Left renal pelvis (tissue), 4 donors: ENCODE data around the gene NYAP2. TPM values are rescaled to one million over a fixed set of nuclear protein-coding genes. Genes with fewer than 3 reads are reported as not detected.

Experiments used
- DNase-seq, 4 donors: peaks; one replicate each; pipeline ENCODE4 v3.0.0-alpha.2; 2013; ENCODE audit warnings: low read depth in 4 of 4, low spot score in 3 of 4
- polyA plus RNA-seq, 4 donors: library from polyadenylated mRNA; unstranded; fragments of 120-200 nt; gene quantifications; one replicate each; pipeline ENCODE4 v1.2.1, GENCODE V29; 2013; ENCODE audit not compliant: insufficient read length in 4 of 4

NYAP2 gene
- polyA plus RNA-seq, 4 donors = 0.04 to 0.06 TPM; not detected in 2

DNA sequence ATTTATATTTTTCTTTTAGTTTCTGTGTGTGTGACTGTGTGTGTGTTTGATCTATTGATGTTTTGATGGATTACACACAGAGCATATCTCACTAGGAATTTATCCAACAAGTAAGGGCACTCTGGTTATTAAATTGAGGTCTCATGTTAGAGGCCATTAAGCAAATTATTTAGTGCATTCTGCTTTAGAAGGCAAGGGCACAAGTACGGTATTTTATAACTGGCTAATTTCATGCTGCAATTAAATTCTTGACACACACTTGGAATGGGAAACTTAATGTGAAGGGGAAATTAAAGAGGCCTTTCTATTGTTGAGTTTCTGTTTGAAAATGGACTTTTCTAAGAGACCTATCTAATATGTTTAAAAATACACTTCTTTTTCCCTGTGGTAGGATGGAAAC, 25.8 kb downstream of the NYAP2 start:
- DNase-seq = no peak

DNA sequence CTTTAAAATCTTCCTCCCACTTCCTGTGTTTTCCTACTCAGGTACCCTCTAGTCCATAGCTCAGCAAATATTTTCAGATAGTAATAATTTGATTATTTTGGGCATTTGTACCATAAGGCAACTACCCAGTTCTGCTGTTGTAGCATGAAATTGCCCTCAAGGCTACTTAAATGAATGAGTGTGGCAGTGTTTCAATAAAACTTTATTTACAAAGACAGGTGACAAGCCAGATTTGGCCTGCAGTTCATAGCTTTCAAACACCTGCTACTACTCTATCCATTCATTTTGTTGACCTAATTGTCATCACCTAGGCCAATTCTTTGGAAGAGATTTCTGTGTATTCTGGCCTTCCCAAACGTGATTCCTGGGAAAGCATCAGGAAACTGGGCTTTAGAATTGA, 28.9 kb downstream of the NYAP2 start:
- DNase-seq = no peak

DNA sequence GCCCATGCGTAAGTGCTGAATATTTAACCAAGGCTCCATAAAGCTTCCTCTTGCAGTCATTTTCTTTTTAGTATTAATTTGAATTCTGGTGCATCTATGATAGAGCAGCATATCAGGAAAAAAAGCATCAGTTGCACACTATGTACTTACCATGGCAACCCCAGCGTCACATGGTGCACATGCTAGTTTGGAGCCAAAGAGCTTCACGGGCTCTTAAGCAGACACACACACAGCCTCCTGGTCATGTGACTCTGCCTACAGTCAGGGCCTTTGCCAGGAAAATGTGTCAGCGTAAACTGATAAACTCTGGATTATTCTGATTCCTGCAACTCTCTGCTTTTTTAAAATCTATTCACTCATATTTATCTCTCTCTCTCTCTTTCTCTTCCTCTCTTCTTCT, 30.2 kb downstream of the NYAP2 start:
- peak in 2 of 4 donors; percentile 8 to 12 for DNase-seq

DNA sequence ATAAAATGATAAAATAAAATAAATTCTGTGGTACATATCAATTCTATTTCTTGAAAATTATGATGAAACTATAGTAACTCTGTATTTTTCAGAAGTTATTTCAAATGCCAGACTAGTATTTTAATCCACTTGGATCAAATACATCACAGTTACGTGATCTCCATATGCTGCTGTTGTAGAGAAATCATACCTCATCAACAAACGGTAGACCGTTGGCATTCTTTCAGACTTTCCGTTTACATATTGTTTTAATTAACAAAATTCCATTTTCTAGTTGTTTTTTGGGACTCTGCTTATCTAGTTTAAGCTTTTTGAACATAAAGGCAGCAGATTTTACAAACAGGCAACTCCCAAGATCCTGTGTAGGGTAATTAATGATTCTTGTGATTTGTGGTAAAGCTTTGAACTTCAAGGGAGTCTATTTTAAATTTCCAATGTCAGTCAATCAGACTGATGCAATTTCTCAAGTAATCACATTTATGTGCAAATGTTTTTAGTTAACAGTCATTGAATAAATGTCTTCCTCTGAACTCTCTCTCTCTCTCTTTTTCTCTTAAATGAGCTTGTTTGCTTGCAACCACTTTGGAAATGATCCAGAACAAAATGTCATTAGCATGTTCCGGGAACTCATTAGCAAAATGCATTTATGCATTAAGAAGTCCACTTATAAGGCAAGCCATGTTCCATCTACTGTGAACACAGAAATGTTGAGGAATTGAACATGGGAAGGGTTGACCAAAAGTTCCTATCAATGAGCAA, 31.8 kb downstream of the NYAP2 start:
- no peak for DNase-seq

DNA sequence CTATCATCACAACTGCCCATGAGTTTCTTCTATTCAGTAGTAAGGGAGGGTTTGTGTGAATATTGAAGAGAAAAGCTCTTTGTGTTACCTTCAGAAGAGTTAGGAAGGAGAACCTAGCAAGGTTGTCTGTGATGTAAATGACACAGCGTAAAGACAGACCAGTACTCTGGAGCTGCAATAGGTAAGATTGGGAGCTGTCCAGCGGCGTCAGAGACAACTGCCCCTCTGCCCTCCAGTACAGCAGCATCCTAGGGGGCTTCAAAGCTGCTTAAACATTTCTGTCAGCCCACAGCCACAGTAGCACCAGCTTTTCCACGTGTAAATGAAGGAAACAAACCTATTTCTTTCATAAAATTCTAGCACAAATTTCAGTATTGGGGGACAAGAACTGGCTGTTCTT, 34.5 kb downstream of the NYAP2 start:
- DNase-seq = no peak

DNA sequence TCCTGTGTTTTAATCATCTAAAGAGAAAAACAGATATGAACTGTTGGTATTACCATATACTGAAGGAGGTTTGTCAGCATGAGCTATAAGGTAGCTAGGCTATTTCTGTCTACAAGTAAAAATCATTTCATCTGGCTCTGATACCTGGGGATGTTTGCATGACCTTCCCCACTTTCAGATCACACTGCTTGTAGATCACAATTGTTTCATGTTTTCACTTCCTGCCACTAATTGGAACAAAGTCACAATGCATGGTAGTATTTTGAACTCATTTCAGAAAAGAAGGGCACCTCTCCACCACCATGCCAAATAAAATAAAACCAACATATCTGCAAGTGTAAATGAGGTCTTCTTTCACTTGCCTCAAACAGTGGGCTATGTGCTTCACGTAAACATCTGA, 37.8 kb downstream of the NYAP2 start:
- DNase-seq = no peak

DNA sequence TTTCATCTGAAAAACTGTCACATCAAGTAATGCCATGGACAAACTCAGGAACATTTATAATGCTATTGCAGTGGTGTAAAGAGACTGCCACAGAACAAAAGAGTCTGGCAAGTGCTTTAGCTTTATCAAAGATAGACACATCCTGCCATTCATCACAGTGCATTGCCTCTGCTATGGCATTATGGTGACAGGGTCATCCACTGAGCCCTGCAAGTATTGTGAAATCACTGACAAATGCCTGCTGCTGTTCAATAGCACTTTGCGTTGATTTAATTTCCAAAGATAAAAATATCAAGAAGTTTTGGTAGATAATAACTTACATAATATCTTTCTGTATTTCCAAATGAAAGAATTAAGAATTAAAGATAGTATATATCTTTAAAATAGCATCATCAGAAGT, 38.7 kb downstream of the NYAP2 start:
- DNase-seq = no peak

DNA sequence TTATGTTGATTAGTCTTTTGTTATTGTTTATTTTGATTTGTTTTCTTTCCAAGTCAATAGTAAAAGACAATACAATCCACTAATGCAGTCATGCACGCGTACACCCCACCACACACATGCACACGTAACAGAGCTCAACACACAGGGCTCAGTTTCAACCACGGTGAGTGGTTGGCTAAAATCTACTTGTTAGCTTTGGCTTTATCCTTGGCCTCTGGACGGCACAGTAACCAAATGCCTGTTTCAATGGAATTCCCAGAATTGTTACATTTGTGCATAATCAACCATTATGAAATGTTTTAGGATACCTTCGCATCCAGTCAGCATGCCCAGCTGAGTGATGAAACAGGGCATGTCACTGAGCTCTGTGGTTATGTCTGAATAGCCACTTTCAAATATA, 53.2 kb downstream of the NYAP2 start:
- DNase-seq = no peak

DNA sequence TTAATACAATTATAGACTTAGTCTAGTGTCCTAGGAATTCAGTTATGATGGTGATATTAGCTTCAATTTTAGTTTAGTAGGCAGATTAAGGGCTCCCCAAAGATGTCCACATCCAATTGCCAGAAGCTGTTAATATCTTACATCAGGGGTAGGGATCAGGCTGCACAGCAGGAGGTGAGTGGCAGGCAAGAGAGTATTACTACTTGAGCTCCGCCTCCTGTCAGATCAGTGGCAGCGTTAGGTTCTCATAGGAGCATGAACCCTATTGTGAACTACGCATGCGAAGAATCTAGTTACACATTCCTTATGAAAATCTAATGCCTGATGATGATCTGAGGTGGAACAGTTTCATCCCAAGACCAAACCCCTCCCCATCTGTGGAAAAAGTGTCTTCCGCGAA, 54.9 kb downstream of the NYAP2 start:
- DNase-seq = no peak

DNA sequence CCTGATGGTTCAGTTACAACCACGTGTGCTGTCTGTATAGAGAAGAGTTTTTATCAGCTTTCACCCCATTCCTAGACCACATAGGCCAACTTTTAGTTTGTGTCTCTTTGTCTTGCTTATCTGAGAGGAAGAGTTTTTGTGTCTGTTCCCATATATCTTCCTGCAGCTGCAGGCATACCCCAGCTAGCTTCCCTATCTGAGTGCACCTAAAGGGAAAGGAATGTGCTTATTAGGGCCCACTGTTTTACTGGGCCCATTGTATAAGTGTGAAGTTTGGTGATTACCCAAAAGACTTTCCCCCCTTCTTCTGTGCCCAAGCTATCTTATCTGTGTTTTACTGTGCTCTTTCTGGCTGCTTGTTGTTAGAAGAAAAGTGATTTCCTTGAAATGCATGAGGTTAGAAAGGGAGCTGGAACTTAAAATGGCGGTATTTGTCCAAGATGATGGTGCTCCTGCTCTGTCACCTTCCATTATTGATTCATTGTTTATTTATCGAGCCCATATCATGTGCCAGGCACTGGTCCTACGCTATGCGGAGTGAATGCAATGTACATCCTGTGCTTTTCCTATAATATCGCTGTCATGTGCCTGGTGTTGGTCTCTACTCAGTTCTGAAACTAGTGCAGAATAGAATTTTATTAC, 57.2 kb downstream of the NYAP2 start:
- no peak for DNase-seq

DNA sequence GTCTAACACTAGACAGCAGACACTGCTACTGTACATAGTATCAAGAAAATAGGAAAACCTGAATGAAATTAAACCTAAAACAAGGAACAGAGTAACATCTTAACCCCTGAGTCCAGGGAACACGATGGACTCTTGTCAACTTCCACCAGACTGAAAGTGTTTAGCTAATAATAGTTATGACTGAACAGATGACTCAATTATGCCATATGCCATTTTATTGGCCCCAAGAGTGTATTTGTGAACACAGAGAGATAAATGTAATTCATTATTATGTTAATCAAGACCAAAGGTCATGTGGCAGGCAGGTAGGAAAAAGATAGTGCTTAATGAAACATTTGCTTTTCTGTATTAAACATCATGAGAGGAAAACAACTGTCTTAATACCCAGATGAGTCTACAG, 58.0 kb downstream of the NYAP2 start:
- DNase-seq = no peak

DNA sequence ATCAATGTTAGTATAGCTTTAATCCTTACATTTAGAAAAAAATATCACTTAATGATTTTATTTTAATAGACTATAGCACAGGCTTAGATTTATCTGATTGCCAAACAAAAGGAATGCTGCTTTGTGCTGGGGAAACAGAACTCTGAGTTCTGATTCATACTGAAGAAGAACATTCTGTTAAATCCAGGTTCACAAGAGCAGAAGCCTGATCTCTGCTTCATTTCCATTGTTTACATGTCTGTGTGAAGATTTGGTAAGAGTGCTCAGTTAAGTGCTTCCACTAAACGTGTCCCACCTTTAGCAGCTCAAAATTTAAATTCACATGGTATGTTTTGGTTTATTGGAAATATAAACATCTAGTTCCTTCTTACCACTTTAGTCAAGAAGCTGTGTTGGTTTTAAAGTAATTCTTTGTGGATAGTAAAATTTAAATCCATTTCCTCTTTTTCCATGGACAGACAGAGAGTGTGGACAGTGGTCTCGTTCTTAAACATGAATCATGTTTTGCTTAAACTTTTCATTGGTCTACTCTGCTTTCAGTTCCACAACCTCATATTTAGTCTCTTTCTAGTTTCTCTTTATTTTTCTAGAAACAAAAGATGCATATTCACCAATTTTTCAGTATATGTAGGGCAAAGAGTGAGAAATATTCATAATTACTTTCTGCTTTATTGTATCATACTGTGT, 59.1 kb downstream of the NYAP2 start:
- no peak for DNase-seq

DNA sequence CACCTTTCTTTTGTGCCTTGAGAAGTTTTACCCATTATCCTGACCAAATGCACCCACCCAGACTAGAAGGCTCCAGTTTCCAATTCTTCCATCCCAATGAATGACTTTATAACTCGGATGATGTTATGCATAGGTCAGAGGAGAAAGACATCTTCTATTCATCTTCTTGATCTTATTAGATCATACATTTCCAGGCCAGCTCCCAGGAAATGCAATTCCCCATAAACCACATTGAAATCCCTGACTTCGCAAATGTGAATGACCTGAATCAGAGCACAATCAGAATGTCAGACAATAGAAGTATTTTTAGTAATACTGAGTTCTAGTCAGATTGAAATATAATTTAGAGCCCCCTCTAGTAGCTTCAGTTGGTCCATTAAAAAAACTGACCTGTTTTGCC, 62.9 kb downstream of the NYAP2 start:
- DNase-seq = no peak

DNA sequence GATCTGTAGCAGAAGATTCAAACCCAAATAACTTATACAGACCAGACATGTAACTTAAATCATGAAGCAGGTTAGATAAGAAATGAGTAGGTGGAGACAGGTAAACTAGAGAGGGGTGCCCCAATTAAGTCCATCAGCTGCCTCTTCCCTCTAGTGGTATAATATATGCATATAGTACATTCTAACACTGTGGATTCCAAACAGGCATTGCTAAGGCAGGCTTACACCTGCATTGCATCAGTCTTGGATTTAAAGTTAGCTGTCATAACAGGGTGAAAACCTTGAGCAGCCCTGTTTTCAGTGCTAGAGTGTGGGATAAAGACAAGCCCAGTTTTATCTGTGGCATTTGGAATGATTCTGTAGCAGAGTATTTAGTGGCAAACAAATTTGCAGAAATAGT, 63.4 kb downstream of the NYAP2 start:
- no peak for DNase-seq

DNA sequence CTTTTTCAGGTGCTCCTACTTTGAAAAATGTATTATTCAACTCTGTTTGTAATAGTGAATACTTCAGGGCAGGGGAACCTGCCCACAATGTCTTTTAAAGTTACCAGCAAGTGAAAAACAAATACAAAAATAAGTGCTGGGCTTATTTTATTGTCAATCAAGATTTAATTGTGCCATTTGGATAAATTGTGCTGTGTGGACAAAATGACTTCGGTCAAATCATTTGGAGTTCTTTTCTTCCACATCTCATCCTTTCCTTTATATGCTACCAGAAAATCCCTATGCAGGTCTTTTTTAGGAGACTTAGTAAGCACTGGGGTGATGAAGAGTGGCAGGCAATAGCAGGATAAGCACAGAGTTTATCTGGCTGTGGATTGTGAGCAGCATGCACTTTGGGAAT, 63.9 kb downstream of the NYAP2 start:
- DNase-seq = no peak

DNA sequence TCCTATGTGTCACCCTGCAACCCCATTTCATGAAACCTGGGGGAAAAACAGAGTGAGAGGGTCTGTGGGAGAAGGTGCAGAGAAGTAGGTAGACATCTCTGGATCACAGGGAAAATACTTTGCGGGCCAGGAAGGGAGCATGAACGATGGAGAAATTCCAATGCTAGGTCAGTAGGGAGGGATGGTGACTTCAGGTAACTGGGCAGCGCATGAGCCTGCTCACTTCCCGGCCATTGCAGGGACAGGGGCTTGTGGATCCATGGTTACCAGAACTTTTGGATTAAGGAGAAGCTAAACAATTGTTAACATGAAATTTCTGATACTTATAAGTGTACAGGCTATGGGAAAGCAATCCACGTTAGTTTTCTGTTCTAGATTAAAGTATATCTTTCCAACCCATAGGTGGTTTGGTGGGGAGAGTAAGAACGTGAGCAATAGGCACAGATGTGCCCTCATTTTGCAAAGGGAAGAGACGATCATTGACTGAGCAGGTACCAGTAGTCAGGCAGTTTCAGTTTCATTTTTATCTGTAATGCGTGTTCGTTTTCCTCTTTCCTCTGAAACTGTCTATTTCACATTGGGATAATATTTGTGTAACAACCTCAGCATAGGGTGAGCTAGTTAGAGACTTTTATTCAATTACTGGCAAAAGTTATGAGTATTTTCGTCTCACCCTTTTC, 65.0 kb downstream of the NYAP2 start:
- DNase-seq = no peak

DNA sequence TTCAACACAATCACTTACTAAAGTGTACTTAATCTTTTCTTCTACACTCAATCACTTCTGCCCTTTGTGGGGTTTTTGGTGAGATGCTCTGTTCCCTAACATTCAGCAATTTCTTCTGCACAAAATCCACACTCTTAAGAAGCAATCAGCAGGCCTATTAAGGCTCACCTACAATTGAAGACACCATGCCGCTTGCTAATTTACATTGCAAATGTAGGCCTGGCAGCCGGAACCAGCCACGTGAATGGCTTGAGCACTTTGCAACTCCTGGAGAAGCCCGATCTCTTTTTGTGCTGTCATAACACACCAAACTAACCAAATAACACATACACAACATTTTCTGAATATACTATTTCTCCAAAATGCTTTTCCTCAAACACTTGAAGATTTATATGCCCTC, 66.3 kb downstream of the NYAP2 start:
- no peak for DNase-seq

DNA sequence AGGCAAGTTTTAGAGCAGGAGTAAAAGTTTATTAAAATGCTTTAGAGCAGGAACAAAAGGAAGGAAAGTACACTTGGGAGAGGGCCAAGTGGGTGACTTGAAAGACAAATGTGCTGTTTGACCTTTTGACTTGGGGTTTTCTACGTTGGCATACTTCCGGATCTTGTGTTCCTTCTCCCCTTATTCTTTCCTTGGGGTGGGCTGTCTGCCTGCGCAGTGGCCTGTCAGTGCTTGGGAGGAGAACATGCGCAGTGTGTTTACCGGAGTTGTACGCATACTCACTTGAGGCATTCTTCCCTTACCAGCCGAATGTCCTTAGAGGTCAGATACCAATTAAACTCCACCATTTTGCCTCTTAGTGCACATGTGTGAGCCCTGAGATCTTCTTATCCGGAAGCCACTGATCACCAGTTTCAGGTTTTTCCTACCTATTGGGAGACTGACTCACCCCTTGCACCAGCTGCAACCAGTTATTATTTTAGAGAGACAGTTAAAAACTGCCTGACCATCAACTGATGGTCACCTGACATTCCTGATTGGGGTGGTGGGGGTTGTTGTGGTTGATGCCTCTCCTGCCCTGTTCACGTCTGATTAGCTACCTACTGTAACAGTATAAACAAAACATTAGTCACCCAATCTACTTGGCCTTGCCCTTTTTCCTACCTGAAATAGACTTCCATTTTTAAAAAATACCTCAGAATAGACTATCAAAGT, 67.5 kb downstream of the NYAP2 start:
- no peak for DNase-seq

DNA sequence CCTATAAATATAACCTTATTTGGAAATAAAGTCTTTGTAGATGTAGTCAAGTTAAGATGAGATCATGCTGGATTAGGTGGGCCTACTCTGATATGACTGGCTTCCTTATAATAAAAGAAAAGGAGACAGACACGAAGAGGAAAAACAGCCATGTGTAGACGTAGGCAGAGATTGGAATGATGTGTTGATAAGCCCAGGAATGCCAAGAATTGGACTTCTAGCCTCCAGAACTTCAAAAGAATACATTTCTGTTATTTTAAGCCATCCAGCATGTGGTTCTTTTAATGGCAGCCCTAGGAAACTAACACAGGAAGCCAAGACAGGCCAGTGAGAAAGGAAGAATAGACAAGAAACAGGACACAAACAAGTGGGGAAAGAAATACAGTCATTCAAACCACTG, 68.6 kb downstream of the NYAP2 start:
- DNase-seq = no peak

DNA sequence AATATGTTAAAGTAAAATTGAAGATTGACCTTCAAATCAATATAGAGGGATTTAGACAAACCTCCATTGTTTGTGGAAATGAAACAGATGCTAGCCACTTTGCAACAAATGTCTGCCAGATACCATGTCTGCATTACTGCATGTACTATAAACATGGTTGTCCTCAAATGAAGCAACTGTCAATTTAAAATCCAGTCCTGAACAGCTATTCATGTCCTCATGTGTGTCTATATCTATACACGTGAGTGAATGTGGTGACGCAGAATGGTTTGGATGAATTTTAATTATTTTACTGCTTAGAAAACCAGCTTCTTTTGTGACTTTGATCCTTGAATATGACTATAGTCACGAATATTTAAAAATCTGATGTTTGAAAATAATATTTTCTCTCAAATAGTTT, 71.5 kb downstream of the NYAP2 start:
- no peak for DNase-seq

DNA sequence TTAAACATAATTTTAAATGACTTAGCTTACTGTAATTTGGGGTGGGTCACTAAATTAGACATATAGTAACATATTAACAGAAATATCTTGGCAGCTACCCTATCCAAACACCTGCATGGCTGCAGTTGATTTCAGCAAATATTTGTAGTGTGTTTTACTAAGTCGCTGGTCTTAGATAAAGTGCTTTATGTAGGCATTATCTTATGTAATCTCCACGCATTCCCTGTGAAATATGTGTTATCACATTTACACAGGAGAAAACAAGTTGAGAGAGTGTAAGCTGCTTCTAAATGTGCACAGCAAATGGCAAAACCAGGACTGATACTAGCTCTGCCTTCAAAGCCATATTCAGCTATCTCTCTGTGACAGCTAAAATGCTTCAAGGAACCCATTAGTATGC, 72.0 kb downstream of the NYAP2 start:
- DNase-seq = no peak
